ENCODE data around the gene MKRN3.

The MKRN3 gene

GRCh38 chr15:23565395-23566070 is at the start of gene MKRN3:
TSS of gene MKRN3 (plus strand) at chr15:23565674. CDS start at chr15:23565783, 109 bp downstream.
- DNase-seq (ENCODE audit: low spot score): no peak

DNA sequence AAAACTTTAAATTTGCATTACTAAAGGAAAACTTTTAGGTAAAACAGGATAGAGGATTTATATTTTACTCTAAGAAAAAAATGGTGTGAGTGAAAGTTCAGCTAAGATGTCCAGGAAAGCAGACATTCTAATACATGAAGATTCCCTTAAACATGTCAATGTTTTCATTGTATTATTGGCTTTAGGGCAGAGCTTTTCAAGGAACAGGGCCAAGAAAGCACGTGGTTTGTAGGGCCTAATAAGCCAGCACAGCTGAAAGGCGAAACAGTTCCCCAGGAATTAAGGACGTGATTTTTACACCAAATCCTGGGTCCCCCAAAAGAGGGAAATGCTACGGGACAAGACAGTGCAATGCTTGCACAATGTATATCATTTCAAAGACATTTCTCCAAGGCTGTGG is 48.6 kb upstream of the MKRN3 start:
- DNase-seq (ENCODE audit: low spot score): no peak

- no peak for DNase-seq (ENCODE audit: low spot score)
These were observed 47.4 kb upstream of the MKRN3 start for GRCh38 chr15:23518104-23518503.

DNA sequence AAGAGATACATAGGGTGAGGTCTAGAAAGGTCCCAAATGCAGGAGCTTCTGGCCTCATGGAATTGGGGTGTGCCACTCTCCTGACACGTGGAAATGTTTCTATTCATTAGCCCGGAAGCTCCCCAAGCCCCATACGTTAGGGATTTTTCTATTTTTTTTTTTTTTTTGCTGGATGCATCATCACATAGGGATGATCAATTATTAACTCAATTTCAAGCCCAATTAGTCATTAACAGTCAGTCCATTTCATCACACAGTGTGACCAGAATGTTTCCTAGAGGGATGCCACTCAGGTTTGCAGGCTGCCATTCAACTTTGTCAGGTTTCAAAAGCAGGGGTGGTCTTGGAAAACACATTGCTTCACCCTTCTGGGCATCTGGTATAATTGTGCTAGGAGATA is 40.7 kb upstream of the MKRN3 start:
- DNase-seq (ENCODE audit: low spot score): no peak

GRCh38 chr15:23529891-23530290 is 35.6 kb upstream of the MKRN3 start:
- DNase-seq (ENCODE audit: low spot score): no peak

GRCh38 chr15:23532024-23532423 is 33.5 kb upstream of the MKRN3 start:
- no peak for DNase-seq (ENCODE audit: low spot score)

GRCh38 chr15:23536659-23537058 is 28.8 kb upstream of the MKRN3 start:
- no peak for DNase-seq (ENCODE audit: low spot score)

GRCh38 chr15:23538648-23539047 is 26.8 kb upstream of the MKRN3 start:
- DNase-seq (ENCODE audit: low spot score): no peak

DNA sequence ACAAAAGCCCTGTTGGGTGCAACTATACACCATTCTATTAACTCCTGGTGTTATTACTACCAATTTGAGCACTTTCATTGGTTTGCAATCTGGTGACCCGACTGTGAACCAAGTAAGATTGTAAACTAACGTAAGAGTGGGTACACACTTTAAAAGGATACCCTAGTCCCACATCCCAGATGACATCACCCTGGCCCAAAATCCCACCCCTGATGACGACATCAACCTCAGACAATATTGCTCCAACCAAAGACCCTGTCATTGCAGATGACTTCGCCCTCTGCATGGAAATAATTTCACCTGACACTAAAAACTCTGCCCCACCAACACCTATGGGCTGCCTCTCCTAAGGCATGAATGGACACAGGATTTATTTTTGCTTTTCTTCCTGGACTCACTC is 25.6 kb upstream of the MKRN3 start:
- DNase-seq (ENCODE audit: low spot score): no peak

GRCh38 chr15:23546158-23546557 is 19.3 kb upstream of the MKRN3 start:
- DNase-seq (ENCODE audit: low spot score): no peak

DNA sequence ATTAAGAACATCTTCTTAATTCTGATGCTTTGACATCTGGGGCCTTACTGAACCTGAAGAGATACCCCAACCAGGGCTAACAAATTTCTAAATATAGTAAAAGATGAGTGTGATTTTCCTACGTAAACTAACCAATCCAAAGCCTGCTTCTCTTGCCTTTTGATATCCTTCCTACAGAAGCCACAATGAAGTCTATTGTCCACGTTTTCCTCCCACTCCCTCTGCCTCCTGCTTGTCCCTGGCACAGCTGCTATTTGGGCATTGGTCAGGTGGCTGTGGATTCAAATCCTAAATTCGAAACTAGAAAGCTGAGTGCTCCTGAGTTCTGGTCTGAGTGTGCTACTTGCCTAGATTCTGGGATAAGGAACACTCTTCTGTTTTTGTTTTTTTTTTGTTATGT is 17.4 kb upstream of the MKRN3 start:
- DNase-seq (ENCODE audit: low spot score): no peak

- no peak for DNase-seq (ENCODE audit: low spot score)
These were observed 3.6 kb upstream of the MKRN3 start for GRCh38 chr15:23561914-23562313.

GRCh38 chr15:23564821-23565394 is 566 bp upstream of the MKRN3 start:
- DNase-seq (ENCODE audit: low spot score): no peak

DNA sequence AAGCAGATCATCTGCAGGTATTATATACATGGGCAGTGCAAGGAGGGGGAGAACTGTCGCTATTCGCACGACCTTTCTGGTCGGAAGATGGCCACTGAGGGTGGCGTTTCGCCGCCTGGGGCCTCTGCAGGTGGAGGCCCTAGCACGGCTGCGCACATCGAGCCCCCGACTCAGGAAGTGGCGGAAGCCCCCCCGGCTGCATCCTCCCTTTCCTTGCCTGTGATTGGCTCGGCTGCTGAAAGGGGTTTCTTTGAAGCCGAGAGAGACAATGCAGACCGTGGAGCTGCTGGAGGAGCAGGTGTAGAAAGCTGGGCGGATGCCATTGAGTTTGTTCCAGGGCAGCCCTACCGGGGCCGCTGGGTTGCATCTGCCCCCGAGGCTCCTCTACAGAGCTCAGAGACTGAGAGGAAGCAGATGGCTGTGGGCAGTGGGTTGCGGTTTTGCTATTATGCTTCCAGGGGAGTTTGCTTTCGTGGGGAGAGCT is 639 bp downstream of the MKRN3 start:
- no peak for DNase-seq (ENCODE audit: low spot score)

DNA sequence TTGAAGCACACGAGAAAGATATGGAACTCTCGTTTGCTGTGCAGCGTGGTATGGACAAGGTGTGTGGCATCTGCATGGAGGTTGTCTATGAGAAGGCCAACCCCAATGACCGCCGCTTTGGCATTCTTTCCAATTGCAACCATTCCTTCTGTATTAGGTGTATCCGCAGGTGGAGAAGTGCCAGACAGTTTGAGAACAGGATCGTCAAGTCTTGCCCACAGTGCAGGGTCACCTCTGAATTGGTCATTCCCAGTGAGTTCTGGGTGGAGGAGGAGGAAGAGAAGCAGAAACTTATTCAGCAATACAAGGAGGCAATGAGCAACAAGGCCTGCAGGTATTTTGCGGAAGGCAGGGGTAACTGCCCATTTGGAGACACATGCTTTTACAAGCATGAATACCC is 1.2 kb downstream of the MKRN3 start:
- no peak for DNase-seq (ENCODE audit: low spot score)

DNA sequence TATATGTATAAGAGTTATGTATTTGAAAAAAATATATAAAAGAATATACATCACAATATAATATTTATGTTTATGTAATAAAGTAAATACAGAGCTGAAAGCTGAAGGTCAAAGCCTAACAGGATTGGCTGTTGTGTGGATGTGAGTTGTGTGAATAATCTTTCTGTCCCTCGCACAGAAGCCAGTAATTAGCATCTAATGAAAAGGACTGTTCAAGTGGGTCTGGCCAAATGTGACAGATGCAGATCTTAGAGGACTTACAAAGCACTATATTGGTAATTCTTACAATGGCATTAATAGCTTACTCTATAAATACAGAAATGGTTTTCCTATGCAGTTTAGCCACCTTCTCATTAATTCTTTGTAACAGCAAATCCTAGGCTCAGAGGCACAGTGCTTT is 2.4 kb downstream of the MKRN3 start:
- DNase-seq (ENCODE audit: low spot score): no peak

DNA sequence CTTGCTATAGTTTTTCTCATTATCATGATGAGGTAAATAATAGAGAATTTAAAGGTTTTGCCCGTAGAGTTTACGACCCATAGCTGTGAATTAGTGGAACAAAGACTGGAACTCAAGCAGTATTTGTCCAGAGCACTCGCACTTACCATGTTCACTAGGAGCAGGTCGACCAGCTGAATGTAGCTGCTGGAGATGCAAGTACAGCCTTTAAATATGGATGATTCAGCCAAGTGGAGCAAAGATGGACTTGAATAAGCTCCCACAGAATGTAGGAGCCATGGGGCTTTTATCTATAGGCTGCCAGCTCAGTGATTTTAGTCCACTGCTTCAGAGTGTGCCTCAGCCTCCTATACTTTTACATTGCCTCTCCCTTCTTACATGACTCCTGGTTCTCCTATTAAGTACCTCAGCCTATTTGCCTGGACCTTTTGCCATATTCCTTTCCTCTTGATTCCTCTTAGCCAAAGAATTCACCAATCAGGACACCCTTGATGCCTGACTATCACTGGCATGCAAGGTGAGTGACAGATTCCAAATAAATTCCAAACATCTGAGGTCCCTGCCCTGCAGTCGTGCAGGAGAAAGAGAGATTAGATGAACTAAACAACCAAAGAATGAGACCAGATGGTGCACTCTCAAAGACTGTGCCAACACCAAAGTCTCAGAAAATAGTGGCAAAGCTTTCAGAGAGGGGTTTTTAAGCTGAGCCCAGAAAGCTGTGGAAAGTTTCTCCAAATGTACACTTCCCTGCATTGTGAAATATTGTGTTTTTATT is 3.9 kb downstream of the MKRN3 start:
- no peak for DNase-seq (ENCODE audit: low spot score)

DNA sequence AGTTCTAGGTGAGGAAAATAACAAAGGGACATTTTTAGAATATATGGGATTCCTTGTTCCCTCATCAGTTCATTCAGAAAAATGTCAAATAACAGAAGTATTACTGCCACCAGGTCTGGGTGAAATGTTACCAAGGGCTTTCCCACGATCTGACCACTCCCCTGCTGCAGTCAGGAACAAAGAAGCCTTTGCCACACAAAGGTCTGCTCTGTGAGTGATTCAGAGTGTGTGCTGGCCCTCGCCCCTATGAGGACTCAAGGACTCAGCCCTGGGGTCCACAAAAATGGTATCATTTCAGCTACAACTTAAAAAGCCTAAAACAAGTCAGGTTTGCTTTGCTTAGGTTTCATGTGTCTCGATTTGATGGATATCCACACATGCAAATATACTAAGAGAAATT is 5.0 kb downstream of the MKRN3 start:
- no peak for DNase-seq (ENCODE audit: low spot score)

DNA sequence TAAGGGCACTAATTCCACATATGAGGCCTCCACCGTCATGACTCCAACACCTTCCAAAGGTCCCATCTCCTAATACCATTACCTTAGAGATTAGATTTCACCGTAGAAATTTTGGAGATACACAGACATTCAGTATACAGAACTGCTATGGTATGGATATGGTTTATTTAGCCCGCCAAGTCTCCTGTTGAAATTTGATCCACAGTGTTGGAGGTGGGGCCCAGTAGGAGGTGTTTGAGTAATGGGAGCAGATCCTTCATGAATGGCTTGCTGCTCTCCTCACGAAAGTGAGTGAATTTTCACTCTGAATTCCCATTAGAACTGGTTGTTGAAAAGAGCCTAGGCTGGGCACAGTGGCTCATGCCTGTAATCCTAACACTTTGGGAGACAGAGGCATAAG is 7.4 kb downstream of the MKRN3 start:
- no peak for DNase-seq (ENCODE audit: low spot score)

- DNase-seq (ENCODE audit: low spot score): no peak
These were observed 9.3 kb downstream of the MKRN3 start for GRCh38 chr15:23574742-23575141.

GRCh38 chr15:23576061-23576460 is 10.6 kb downstream of the MKRN3 start:
- DNase-seq (ENCODE audit: low spot score): no peak

DNA sequence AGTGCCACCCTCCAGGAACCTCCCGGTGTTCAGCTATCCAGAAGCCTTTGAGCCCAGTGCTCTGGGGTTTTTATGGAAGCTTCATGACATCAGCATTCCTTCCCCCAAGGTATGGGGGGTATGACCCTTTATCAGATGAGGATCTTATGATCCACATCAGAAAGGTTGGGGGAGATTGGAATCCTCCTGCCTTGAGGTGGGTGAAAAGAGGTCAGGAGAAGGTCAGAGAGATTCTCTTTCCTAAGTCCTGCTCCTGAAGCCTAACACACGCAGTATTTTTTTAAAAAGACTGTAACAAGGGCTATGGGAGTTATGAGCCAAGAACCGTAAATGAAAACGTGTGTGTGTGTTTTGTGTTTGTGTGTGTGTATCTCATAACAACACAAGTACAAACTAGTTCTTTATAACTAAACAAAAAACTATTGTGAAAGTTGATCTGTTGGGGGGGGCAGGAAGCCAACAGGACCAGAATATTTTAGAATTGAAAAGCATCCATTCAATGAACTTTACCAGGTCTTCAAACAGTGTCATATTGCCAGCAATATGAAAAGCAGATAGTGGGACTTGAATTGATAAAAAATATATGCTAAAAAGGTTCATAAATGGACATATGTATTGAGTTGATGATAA is 13.2 kb downstream of the MKRN3 start:
- no peak for DNase-seq (ENCODE audit: low spot score)

GRCh38 chr15:23588268-23588667 is 22.8 kb downstream of the MKRN3 start:
- DNase-seq (ENCODE audit: low spot score): no peak

All from AG08396 (cell line).